GM23338 (cell line): ENCODE measurements around the gene ZNF318. TPM values are rescaled to one million over a fixed set of nuclear protein-coding genes. Genes with fewer than 3 reads are reported as not detected.

ENCODE experiments used
- ATAC-seq: fragments of 200-7000 bp; cut with Tn5 transposase; 3 replicates; pipeline ENCODE4 v1.9.1; 2020
- DNase-seq: peaks from one replicate; pipeline ENCODE4 v3.0.0-alpha.2; 2015; ENCODE audit warnings: low spot score
- H2AFZ ChIP-seq: fragments of 200-600 bp; sonication (generic); 2 replicates; pipeline ENCODE4 v1.8.0; 2016; ENCODE audit warnings: antibody characterized with exemption, mild to moderate bottlenecking, moderate library complexity
- H3F3A ChIP-seq: fragments of 200-600 bp; sonication (generic); replicated peaks from 2 replicates; pipeline ENCODE4 v1.8.0; 2017; ENCODE audit warnings: antibody characterized with exemption, mixed run types, low read depth
- H3K27ac ChIP-seq: fragments of 200-600 bp; sonication (generic); 2 replicates; pipeline ENCODE4 v1.6.1; 2016; ENCODE audit warnings: low read depth
- H3K27me3 ChIP-seq: fragments of 200-600 bp; sonication (generic); 2 replicates; pipeline ENCODE4 v1.8.0; 2016; ENCODE audit warnings: mild to moderate bottlenecking, mixed run types, moderate library complexity; ENCODE audit not compliant: insufficient read depth
- H3K36me3 ChIP-seq: fragments of 200-600 bp; sonication (generic); 2 replicates; pipeline ENCODE4 v1.8.0; 2016; ENCODE audit warnings: mild to moderate bottlenecking; ENCODE audit not compliant: insufficient read depth
- H3K4me1 ChIP-seq: fragments of 200-600 bp; sonication (generic); 2 replicates; pipeline ENCODE4 v1.8.0; 2016; ENCODE audit warnings: mild to moderate bottlenecking, moderate library complexity; ENCODE audit not compliant: insufficient read depth
- H3K4me2 ChIP-seq: fragments of 200-600 bp; sonication (generic); 2 replicates; pipeline ENCODE4 v1.7.1; 2017; ENCODE audit warnings: mixed run types
- H3K4me3 ChIP-seq: fragments of 200-600 bp; sonication (generic); 2 replicates; pipeline ENCODE4 v1.6.1; 2016; ENCODE audit warnings: mixed run types
- H3K79me2 ChIP-seq: fragments of 200-600 bp; sonication (generic); replicated peaks from 2 replicates; pipeline ENCODE4 v1.8.0; 2017; ENCODE audit warnings: mild to moderate bottlenecking; ENCODE audit not compliant: insufficient read depth
- H3K9me2 ChIP-seq: fragments of 200-600 bp; sonication (generic); 2 replicates; pipeline ENCODE4 v1.8.0; 2017; ENCODE audit not compliant: insufficient read depth
- H4K20me1 ChIP-seq: fragments of 200-600 bp; sonication (generic); replicated peaks from 2 replicates; pipeline ENCODE4 v1.8.0; 2017; ENCODE audit warnings: mild to moderate bottlenecking; ENCODE audit not compliant: insufficient read depth
- H3K27ac Mint-ChIP-seq: 2 replicates; pipeline ENCODE4 v1.8.0; 2020; ENCODE audit warnings: inconsistent platforms, mild to moderate bottlenecking, moderate library complexity, mixed read lengths
- H3K27me3 Mint-ChIP-seq: 3 replicates; pipeline ENCODE4 v1.8.0; 2022; ENCODE audit warnings: low read depth, mild to moderate bottlenecking, moderate library complexity, mixed read lengths, inconsistent platforms; ENCODE audit not compliant: insufficient read depth, poor library complexity
- H3K36me3 Mint-ChIP-seq: 3 replicates; pipeline ENCODE4 v1.8.0; 2021; ENCODE audit warnings: low read depth, mild to moderate bottlenecking, inconsistent platforms, moderate library complexity, mixed read lengths
- H3K4me1 Mint-ChIP-seq: 3 replicates; pipeline ENCODE4 v1.8.0; 2020; ENCODE audit warnings: mild to moderate bottlenecking, inconsistent platforms, mixed read lengths
- H3K4me3 Mint-ChIP-seq: 3 replicates; pipeline ENCODE4 v1.8.0; 2021; ENCODE audit warnings: moderate library complexity, mild to moderate bottlenecking, inconsistent platforms, mixed read lengths
- H3K9me3 Mint-ChIP-seq: 3 replicates; pipeline ENCODE4 v1.8.0; 2020; ENCODE audit warnings: moderate library complexity, mild to moderate bottlenecking, inconsistent platforms, mixed read lengths
- CREB1 ChIP-seq: fragments of 250-450 bp; sonication (Bioruptor Pico); IDR thresholded peaks from 2 replicates; pipeline ENCODE4 v1.5.0; 2020; ENCODE audit warnings: low read depth, mild to moderate bottlenecking, moderate library complexity
- EZH2phosphoT487 ChIP-seq: fragments of 200-600 bp; sonication (generic); IDR thresholded peaks from one replicate; pipeline ENCODE4 v1.8.1; 2018; ENCODE audit warnings: antibody characterized with exemption; ENCODE audit not compliant: unreplicated experiment
- NANOG ChIP-seq: IDR thresholded peaks from 2 replicates; pipeline ENCODE4 v1.6.1; 2016; ENCODE audit warnings: antibody characterized with exemption, borderline replicate concordance
- POLR2AphosphoS5 ChIP-seq: IDR thresholded peaks from 2 replicates; pipeline ENCODE4 v1.6.1; 2016; ENCODE audit warnings: antibody characterized with exemption, low read depth
- STAT1 ChIP-seq: IDR thresholded peaks from one replicate; pipeline ENCODE4 v1.6.1; 2016; ENCODE audit warnings: antibody characterized with exemption; ENCODE audit not compliant: unreplicated experiment
- ZNF114 ChIP-seq: fragments of 250-450 bp; sonication (Bioruptor Pico); IDR thresholded peaks from 2 replicates; pipeline ENCODE4 v1.5.0; 2020; ENCODE audit warnings: mild to moderate bottlenecking, moderate library complexity
- polyA plus RNA-seq: library from polyadenylated mRNA; unstranded; fragments of >200 nt; fragmentation: Nextera tagmentation; extraction: Ambion mirVana; gene quantifications from 2 replicates; pipeline ENCODE4 v1.2.1, GENCODE V29; 2016
- total RNA-seq: library from RNA; depleted of rRNA; stranded (reverse); fragments of >200 nt; shearing (Covaris generic); gene quantifications from 2 replicates; pipeline ENCODE4 v1.2.3, GENCODE V29; 2014
- TF ChIP-seq, protein P1 (sequence below), 2 experiments: fragments of 200-600 bp in 1 of 2; sonication (generic) in 1 of 2; conservative IDR thresholded peaks; 2 replicates each; pipeline versions ENCODE4 v1.5.1 to v1.6.1; 2016 to 2017; ENCODE audit warnings: antibody characterized with exemption in 2 of 2, low read depth in 2 of 2, mild to moderate bottlenecking in 2 of 2, moderate library complexity in 1 of 2
- TF ChIP-seq, protein P2 (sequence below): IDR thresholded peaks from one replicate; pipeline ENCODE4 v1.6.1; 2018; ENCODE audit warnings: antibody characterized with exemption; ENCODE audit not compliant: unreplicated experiment
- TF ChIP-seq, protein P3 (sequence below): fragments of 250-450 bp; sonication (Bioruptor Pico); IDR thresholded peaks from 2 replicates; pipeline ENCODE4 v1.5.0; 2020; ENCODE audit warnings: mild to moderate bottlenecking, moderate library complexity
- TF ChIP-seq, protein P4 (sequence below): IDR thresholded peaks from 2 replicates; pipeline ENCODE4 v1.6.1; 2016; ENCODE audit warnings: antibody characterized with exemption

Gene ZNF318
- total and polyA plus RNA-seq, 2 experiments from 2014 or later, result 8.7 to 19.5 TPM

DNA sequence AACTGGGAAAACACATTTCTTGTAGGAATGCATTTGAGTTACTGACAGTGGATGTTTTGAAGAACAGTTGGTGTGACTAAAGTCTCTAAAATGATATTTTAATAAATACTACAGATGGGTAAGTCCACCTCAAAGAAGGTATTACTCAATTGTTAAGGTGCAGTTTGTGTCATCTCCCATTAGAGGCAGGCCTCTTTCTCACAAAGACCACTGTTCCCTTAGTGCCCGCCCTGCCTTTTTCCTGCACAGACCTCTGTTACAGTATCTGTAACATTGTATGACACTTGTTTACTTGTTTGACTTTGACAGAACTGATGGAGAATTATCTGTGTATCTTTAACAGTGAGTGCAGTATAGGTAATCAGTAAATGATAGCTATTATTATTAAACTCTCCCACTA is 55.6 kb downstream of the ZNF318 start:
- no peak overlapping the region for H3K27ac ChIP-seq
- no peak for ATAC-seq
- Mint-ChIP-seq H3K36me3 (no peaks in the 10 kb centered on the region), H3K4me3 (no peak overlapping the region), H3K4me1 (peaks cover 21% of the 10 kb centered on the region), H3K27me3 (peaks cover 4% of the 10 kb centered on the region), H3K27ac (no peak overlapping the region), H3K9me3 (no peaks in the 10 kb centered on the region)
- DNase-seq, result no peak
- no peaks in the 10 kb centered on the region; the same call in 1 of the 2 replicates for H3K9me2 ChIP-seq
- peaks cover 16% of the 10 kb centered on the region for H3K4me1 ChIP-seq
- no peak for TF ChIP-seq ZNF114
- H3F3A ChIP-seq, result no peaks in the 10 kb centered on the region
- H3K79me2 ChIP-seq, result no peaks in the 10 kb centered on the region
- no peak overlapping the region for H3K4me2 ChIP-seq
- no peaks in the 10 kb centered on the region for H3K36me3 ChIP-seq
- no peak overlapping the region for H3K4me3 ChIP-seq
- H3K27me3 ChIP-seq, result no peaks in the 10 kb centered on the region
- H4K20me1 ChIP-seq, result no peaks in the 10 kb centered on the region
- no peak overlapping the region for H2AFZ ChIP-seq

DNA sequence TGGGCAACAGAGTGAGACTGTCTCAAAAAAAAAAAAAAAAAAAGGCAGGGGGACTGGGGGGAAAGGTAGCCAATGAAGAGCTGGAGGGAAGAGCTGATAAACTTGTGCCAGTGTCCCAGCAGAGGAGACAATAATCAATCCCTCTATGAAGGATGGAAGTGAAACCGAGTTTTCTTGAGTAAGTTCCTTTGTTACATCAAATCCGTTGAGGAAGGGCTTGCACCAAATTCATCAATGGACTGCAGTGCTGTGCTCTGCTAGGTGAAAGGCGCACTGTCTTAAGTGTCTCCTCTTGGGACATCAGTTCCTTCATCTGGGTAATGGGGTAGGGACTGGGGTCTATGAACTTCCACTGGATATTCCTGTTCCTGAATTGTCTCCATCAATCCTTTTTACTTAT is 57.8 kb downstream of the ZNF318 start:
- Mint-ChIP-seq H3K4me3 (no peak overlapping the region), H3K27ac (no peak overlapping the region), H3K27me3 (peaks cover 4% of the 10 kb centered on the region), H3K9me3 (no peaks in the 10 kb centered on the region), H3K4me1 (peaks cover 17% of the 10 kb centered on the region), H3K36me3 (peaks cover 4% of the 10 kb centered on the region; the same call in 1 of the 3 replicates)
- no peak for ATAC-seq
- no peaks in the 10 kb centered on the region for H3K27me3 ChIP-seq
- no peaks in the 10 kb centered on the region for H4K20me1 ChIP-seq
- no peak overlapping the region for H2AFZ ChIP-seq
- H3K36me3 ChIP-seq, result no peaks in the 10 kb centered on the region
- H3K79me2 ChIP-seq, result no peaks in the 10 kb centered on the region
- no peak overlapping the region for H3K4me3 ChIP-seq
- H3K9me2 ChIP-seq, result no peaks in the 10 kb centered on the region
- H3K27ac ChIP-seq, result no peak overlapping the region
- H3K4me1 ChIP-seq, result peaks cover 15% of the 10 kb centered on the region; the same call in 1 of the 2 replicates
- no peaks in the 10 kb centered on the region for H3F3A ChIP-seq
- H3K4me2 ChIP-seq, result no peak overlapping the region
- DNase-seq, result no peak
- no peak for TF ChIP-seq CREB1 (CRISPR knock-in tag)
- TF ChIP-seq, protein P1, sequence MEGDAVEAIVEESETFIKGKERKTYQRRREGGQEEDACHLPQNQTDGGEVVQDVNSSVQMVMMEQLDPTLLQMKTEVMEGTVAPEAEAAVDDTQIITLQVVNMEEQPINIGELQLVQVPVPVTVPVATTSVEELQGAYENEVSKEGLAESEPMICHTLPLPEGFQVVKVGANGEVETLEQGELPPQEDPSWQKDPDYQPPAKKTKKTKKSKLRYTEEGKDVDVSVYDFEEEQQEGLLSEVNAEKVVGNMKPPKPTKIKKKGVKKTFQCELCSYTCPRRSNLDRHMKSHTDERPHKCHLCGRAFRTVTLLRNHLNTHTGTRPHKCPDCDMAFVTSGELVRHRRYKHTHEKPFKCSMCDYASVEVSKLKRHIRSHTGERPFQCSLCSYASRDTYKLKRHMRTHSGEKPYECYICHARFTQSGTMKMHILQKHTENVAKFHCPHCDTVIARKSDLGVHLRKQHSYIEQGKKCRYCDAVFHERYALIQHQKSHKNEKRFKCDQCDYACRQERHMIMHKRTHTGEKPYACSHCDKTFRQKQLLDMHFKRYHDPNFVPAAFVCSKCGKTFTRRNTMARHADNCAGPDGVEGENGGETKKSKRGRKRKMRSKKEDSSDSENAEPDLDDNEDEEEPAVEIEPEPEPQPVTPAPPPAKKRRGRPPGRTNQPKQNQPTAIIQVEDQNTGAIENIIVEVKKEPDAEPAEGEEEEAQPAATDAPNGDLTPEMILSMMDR (conservative IDR thresholded peaks at IDR 0.05; ENCODE audit: low read depth in 2 of 2), result no peak
- TF ChIP-seq, protein P2, sequence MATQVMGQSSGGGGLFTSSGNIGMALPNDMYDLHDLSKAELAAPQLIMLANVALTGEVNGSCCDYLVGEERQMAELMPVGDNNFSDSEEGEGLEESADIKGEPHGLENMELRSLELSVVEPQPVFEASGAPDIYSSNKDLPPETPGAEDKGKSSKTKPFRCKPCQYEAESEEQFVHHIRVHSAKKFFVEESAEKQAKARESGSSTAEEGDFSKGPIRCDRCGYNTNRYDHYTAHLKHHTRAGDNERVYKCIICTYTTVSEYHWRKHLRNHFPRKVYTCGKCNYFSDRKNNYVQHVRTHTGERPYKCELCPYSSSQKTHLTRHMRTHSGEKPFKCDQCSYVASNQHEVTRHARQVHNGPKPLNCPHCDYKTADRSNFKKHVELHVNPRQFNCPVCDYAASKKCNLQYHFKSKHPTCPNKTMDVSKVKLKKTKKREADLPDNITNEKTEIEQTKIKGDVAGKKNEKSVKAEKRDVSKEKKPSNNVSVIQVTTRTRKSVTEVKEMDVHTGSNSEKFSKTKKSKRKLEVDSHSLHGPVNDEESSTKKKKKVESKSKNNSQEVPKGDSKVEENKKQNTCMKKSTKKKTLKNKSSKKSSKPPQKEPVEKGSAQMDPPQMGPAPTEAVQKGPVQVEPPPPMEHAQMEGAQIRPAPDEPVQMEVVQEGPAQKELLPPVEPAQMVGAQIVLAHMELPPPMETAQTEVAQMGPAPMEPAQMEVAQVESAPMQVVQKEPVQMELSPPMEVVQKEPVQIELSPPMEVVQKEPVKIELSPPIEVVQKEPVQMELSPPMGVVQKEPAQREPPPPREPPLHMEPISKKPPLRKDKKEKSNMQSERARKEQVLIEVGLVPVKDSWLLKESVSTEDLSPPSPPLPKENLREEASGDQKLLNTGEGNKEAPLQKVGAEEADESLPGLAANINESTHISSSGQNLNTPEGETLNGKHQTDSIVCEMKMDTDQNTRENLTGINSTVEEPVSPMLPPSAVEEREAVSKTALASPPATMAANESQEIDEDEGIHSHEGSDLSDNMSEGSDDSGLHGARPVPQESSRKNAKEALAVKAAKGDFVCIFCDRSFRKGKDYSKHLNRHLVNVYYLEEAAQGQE, result no peak
- no peak for TF ChIP-seq ZNF114
- TF ChIP-seq, protein P3, sequence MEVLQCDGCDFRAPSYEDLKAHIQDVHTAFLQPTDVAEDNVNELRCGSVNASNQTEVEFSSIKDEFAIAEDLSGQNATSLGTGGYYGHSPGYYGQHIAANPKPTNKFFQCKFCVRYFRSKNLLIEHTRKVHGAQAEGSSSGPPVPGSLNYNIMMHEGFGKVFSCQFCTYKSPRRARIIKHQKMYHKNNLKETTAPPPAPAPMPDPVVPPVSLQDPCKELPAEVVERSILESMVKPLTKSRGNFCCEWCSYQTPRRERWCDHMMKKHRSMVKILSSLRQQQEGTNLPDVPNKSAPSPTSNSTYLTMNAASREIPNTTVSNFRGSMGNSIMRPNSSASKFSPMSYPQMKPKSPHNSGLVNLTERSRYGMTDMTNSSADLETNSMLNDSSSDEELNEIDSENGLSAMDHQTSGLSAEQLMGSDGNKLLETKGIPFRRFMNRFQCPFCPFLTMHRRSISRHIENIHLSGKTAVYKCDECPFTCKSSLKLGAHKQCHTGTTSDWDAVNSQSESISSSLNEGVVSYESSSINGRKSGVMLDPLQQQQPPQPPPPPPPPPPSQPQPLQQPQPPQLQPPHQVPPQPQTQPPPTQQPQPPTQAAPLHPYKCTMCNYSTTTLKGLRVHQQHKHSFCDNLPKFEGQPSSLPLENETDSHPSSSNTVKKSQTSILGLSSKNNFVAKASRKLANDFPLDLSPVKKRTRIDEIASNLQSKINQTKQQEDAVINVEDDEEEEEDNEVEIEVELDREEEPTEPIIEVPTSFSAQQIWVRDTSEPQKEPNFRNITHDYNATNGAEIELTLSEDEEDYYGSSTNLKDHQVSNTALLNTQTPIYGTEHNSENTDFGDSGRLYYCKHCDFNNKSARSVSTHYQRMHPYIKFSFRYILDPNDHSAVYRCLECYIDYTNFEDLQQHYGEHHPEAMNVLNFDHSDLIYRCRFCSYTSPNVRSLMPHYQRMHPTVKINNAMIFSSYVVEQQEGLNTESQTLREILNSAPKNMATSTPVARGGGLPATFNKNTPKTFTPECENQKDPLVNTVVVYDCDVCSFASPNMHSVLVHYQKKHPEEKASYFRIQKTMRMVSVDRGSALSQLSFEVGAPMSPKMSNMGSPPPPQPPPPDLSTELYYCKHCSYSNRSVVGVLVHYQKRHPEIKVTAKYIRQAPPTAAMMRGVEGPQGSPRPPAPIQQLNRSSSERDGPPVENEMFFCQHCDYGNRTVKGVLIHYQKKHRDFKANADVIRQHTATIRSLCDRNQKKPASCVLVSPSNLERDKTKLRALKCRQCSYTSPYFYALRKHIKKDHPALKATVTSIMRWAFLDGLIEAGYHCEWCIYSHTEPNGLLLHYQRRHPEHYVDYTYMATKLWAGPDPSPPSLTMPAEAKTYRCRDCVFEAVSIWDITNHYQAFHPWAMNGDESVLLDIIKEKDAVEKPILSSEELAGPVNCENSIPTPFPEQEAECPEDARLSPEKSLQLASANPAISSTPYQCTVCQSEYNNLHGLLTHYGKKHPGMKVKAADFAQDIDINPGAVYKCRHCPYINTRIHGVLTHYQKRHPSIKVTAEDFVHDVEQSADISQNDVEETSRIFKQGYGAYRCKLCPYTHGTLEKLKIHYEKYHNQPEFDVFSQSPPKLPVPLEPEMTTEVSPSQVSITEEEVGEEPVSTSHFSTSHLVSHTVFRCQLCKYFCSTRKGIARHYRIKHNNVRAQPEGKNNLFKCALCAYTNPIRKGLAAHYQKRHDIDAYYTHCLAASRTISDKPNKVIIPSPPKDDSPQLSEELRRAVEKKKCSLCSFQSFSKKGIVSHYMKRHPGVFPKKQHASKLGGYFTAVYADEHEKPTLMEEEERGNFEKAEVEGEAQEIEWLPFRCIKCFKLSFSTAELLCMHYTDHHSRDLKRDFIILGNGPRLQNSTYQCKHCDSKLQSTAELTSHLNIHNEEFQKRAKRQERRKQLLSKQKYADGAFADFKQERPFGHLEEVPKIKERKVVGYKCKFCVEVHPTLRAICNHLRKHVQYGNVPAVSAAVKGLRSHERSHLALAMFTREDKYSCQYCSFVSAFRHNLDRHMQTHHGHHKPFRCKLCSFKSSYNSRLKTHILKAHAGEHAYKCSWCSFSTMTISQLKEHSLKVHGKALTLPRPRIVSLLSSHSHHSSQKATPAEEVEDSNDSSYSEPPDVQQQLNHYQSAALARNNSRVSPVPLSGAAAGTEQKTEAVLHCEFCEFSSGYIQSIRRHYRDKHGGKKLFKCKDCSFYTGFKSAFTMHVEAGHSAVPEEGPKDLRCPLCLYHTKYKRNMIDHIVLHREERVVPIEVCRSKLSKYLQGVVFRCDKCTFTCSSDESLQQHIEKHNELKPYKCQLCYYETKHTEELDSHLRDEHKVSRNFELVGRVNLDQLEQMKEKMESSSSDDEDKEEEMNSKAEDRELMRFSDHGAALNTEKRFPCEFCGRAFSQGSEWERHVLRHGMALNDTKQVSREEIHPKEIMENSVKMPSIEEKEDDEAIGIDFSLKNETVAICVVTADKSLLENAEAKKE (CRISPR knock-in tag), result no peak
- TF ChIP-seq POLR2AphosphoS5, result no peak
- no peak for TF ChIP-seq EZH2phosphoT487
- TF ChIP-seq, protein P4, sequence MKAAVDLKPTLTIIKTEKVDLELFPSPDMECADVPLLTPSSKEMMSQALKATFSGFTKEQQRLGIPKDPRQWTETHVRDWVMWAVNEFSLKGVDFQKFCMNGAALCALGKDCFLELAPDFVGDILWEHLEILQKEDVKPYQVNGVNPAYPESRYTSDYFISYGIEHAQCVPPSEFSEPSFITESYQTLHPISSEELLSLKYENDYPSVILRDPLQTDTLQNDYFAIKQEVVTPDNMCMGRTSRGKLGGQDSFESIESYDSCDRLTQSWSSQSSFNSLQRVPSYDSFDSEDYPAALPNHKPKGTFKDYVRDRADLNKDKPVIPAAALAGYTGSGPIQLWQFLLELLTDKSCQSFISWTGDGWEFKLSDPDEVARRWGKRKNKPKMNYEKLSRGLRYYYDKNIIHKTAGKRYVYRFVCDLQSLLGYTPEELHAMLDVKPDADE, result no peak
- TF ChIP-seq STAT1, result no peak
- TF ChIP-seq NANOG, result no peak
